Thymus (tissue), 11 donors: ENCODE results near the gene TMEM132C. TPM values are rescaled to one million over a fixed set of nuclear protein-coding genes. Genes with fewer than 3 reads are reported as not detected.

Experiments used
- DNase-seq, 9 donors: peaks; one replicate each; pipeline ENCODE4 v3.0.0-alpha.2; 2013; ENCODE audit warnings: low spot score in 9 of 9, low read depth in 6 of 9, missing footprints in 1 of 9
- H3K27ac ChIP-seq, 2 donors: one replicate each; pipeline ENCODE4 v1.5.1; 2013; ENCODE audit warnings: control low read depth in 1 of 2, low read depth in 1 of 2, low read length in 1 of 2, mild to moderate bottlenecking in 1 of 2, moderate library complexity in 1 of 2
- H3K27me3 ChIP-seq, 2 donors: one replicate each; pipeline ENCODE4 v1.5.1; 2013; ENCODE audit warnings: low read length in 1 of 2; ENCODE audit not compliant: control insufficient read depth in 2 of 2, insufficient read depth in 1 of 2
- H3K36me3 ChIP-seq, 2 donors: one replicate each; pipeline ENCODE4 v1.5.1; 2013; ENCODE audit warnings: low read length in 1 of 2, mild to moderate bottlenecking in 1 of 2, moderate library complexity in 1 of 2; ENCODE audit not compliant: control insufficient read depth in 2 of 2, insufficient read depth in 2 of 2
- H3K4me1 ChIP-seq, 2 donors: one replicate each; pipeline ENCODE4 v1.5.1; 2013; ENCODE audit warnings: low read length in 2 of 2; ENCODE audit not compliant: control insufficient read depth in 2 of 2, insufficient read depth in 2 of 2
- H3K4me3 ChIP-seq, 2 donors: one replicate each; pipeline ENCODE4 v1.5.1; 2013; ENCODE audit warnings: low read length in 2 of 2, control low read depth in 1 of 2, mild to moderate bottlenecking in 1 of 2
- H3K9me3 ChIP-seq, 2 donors: one replicate each; pipeline ENCODE4 v1.5.1; 2013; ENCODE audit warnings: low read length in 1 of 2, mild to moderate bottlenecking in 1 of 2; ENCODE audit not compliant: control insufficient read depth in 2 of 2, insufficient read depth in 1 of 2
- WGBS: extraction: QIAGEN DNeasy Blood & Tissue Kit; methylation state at CpG from one replicate; pipeline ENCODE4 v1.1.7; 2013; 5-methylcytosine and 5-hydroxymethylcytosine counted together
- polyA plus RNA-seq: library from polyadenylated mRNA; stranded (reverse); fragments of 200-250 nt; gene quantifications from one replicate; pipeline ENCODE4 v1.2.3, GENCODE V29; 2013
- total RNA-seq: library from RNA; stranded (reverse); fragments of 120-200 nt; gene quantifications from one replicate; pipeline ENCODE4 v1.2.4, GENCODE V29; 2013
- donor health status: healthy.

The TMEM132C gene
- total and polyA plus RNA-seq, 2 donors, result 0.24 to 0.34 TPM

- no peaks in the 10 kb centered on the region for H3K27me3 ChIP-seq
- H3K4me3 ChIP-seq, result no peak overlapping the region
- H3K4me1 ChIP-seq, result no peaks in the 10 kb centered on the region
- WGBS, result 92% methylated on average over 2 of the region's 2 CpGs
- H3K9me3 ChIP-seq, result no peaks in the 10 kb centered on the region
- no peak overlapping the region for H3K27ac ChIP-seq
- no peaks in the 10 kb centered on the region for H3K36me3 ChIP-seq
- DNase-seq, result no peak
These were observed 40.8 kb downstream of the TMEM132C start for GRCh38 chr12:128307791-128308190.

GRCh38 chr12:128312661-128313060, 45.7 kb downstream of the TMEM132C start:
- Histone ChIP-seq H3K27me3 (no peaks in the 10 kb centered on the region), H3K27ac (no peak overlapping the region), H3K36me3 (no peaks in the 10 kb centered on the region), H3K4me1 (no peaks in the 10 kb centered on the region), H3K9me3 (no peaks in the 10 kb centered on the region), H3K4me3 (no peak overlapping the region)
- DNase-seq, result no peak
- 83% methylated on average over 2 of the region's 2 CpGs for WGBS

- Histone ChIP-seq H3K27me3 (no peaks in the 10 kb centered on the region), H3K9me3 (no peaks in the 10 kb centered on the region), H3K4me1 (no peaks in the 10 kb centered on the region), H3K36me3 (no peaks in the 10 kb centered on the region), H3K4me3 (no peak overlapping the region), H3K27ac (no peak overlapping the region)
- no peak for DNase-seq
- 35% methylated on average over 2 of the region's 2 CpGs for WGBS
These were observed 47.0 kb downstream of the TMEM132C start for GRCh38 chr12:128313931-128314330.

GRCh38 chr12:128314611-128315010, 47.6 kb downstream of the TMEM132C start:
- no peak for DNase-seq
- Histone ChIP-seq H3K36me3 (no peaks in the 10 kb centered on the region), H3K27me3 (no peaks in the 10 kb centered on the region), H3K9me3 (no peaks in the 10 kb centered on the region), H3K27ac (no peak overlapping the region), H3K4me1 (no peaks in the 10 kb centered on the region), H3K4me3 (no peak overlapping the region)
- 73% methylated on average over 3 of the region's 3 CpGs for WGBS

GRCh38 chr12:128316078-128316477, 49.1 kb downstream of the TMEM132C start:
- Histone ChIP-seq H3K9me3 (no peaks in the 10 kb centered on the region), H3K4me3 (no peak overlapping the region), H3K27me3 (no peaks in the 10 kb centered on the region), H3K36me3 (no peaks in the 10 kb centered on the region), H3K4me1 (no peaks in the 10 kb centered on the region), H3K27ac (no peak overlapping the region)
- DNase-seq, result no peak
- 38% methylated on average over 6 of the region's 6 CpGs for WGBS

GRCh38 chr12:128316973-128317526, 50.1 kb downstream of the TMEM132C start:
- Histone ChIP-seq H3K36me3 (no peaks in the 10 kb centered on the region), H3K9me3 (peaks cover 0 to 2% of the 10 kb centered on the region in 2 donors), H3K27me3 (no peaks in the 10 kb centered on the region), H3K4me1 (no peaks in the 10 kb centered on the region), H3K27ac (no peak overlapping the region), H3K4me3 (no peak overlapping the region)
- WGBS, result 27% methylated on average over 4 of the region's 4 CpGs
- DNase-seq, result no peak

- H3K36me3 ChIP-seq, result no peaks in the 10 kb centered on the region
- no peak overlapping the region for H3K27ac ChIP-seq
- no peaks in the 10 kb centered on the region for H3K27me3 ChIP-seq
- WGBS, result 78% methylated on average over 5 of the region's 5 CpGs
- no peaks in the 10 kb centered on the region for H3K4me1 ChIP-seq
- H3K4me3 ChIP-seq, result no peak overlapping the region
- H3K9me3 ChIP-seq, result peaks cover 0 to 3% of the 10 kb centered on the region in 2 donors
- DNase-seq, result no peak
These were observed 51.4 kb downstream of the TMEM132C start for GRCh38 chr12:128318341-128318740.

GRCh38 chr12:128318946-128319345, 52.0 kb downstream of the TMEM132C start:
- peaks cover 0 to 3% of the 10 kb centered on the region in 2 donors for H3K9me3 ChIP-seq
- no peak for DNase-seq
- H3K4me1 ChIP-seq, result no peaks in the 10 kb centered on the region
- WGBS, result 69% methylated on average over 2 of the region's 2 CpGs
- H3K27ac ChIP-seq, result no peak overlapping the region
- H3K27me3 ChIP-seq, result no peaks in the 10 kb centered on the region
- no peak overlapping the region for H3K4me3 ChIP-seq
- no peaks in the 10 kb centered on the region for H3K36me3 ChIP-seq

- WGBS, result 95% methylated on average over 5 of the region's 5 CpGs
- H3K27me3 ChIP-seq, result no peaks in the 10 kb centered on the region
- no peak for DNase-seq
- H3K4me3 ChIP-seq, result no peak overlapping the region
- no peaks in the 10 kb centered on the region for H3K36me3 ChIP-seq
- H3K9me3 ChIP-seq, result peaks cover 0 to 3% of the 10 kb centered on the region in 2 donors
- H3K27ac ChIP-seq, result no peak overlapping the region
- no peaks in the 10 kb centered on the region for H3K4me1 ChIP-seq
These were observed 55.4 kb downstream of the TMEM132C start for GRCh38 chr12:128322341-128322740.
